ENCODE measurements around the gene EPHB4.
"Not testable (repeated sequence)": the region's sequence is repeated elsewhere in the genome, so short reads cannot be mapped to it uniquely, and the experiment has no call there.

EPHB4 gene

DNA sequence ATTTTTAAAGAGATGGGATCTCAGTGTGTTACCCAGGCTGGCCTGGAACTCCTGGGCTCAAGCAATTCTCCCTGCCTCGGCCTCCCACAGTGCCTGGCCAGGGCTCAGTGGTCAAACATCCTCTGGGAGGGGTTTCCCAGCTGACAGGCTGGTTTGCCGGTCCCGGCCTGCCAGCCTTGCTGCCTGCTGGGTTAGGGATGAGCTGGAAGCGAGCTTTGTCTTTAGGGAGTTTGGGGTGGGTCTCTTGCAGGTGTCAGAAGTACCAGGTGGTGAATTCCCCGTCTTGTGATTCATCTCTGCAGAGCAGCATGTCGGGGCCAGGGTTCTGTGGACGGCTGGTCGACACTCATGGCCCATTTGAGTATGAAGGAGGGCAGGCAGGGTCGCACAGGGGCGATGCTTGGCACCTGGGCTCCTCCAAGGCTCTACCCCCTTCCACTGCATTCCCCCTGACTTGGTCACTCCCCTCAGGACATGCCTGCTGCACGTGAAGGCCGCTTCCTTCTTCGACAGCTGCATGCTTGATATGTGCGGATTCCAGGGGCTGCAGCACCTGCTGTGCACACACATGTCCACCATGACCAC lies 63.7 kb downstream of the EPHB4 start:
- no peak for DNase-seq
- Histone ChIP-seq H3K27ac (no peak overlapping the region), H3K9me3 (ENCODE audit: severe bottlenecking) (no peaks in the 10 kb centered on the region)

DNA sequence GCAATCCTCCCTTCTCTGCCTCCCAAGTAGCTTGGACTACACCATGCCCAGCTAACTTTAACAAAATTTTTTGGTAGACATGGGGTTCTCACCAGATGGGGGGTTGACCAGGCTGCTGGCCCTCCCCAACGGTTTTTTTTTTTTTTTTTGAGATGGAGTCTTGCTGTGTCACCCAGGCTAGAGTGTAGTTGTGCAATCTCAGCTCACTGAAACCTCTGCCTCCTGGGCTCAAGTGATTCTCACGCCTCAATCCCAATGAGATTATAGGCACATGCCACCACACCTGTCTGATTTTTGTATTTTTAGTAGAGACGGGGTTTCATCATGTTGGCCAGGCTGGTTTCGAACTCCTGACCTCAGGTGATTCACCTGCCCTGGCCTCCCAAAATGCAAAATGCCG lies 64.5 kb downstream of the EPHB4 start:
- not testable (repeated sequence) for H3K4me3 ChIP-seq (ENCODE audit: low read depth, low read length); H3K36me3 ChIP-seq; H3K9me3 ChIP-seq (ENCODE audit: severe bottlenecking); DNase-seq; H3K27ac ChIP-seq
- H3K27me3 ChIP-seq (ENCODE audit: insufficient read depth, low read depth, severe bottlenecking) = peaks cover 93% of the 10 kb centered on the region

More for the DNA sequence above, 63.7 kb downstream of the EPHB4 start:
- TF ChIP-seq, protein P1, sequence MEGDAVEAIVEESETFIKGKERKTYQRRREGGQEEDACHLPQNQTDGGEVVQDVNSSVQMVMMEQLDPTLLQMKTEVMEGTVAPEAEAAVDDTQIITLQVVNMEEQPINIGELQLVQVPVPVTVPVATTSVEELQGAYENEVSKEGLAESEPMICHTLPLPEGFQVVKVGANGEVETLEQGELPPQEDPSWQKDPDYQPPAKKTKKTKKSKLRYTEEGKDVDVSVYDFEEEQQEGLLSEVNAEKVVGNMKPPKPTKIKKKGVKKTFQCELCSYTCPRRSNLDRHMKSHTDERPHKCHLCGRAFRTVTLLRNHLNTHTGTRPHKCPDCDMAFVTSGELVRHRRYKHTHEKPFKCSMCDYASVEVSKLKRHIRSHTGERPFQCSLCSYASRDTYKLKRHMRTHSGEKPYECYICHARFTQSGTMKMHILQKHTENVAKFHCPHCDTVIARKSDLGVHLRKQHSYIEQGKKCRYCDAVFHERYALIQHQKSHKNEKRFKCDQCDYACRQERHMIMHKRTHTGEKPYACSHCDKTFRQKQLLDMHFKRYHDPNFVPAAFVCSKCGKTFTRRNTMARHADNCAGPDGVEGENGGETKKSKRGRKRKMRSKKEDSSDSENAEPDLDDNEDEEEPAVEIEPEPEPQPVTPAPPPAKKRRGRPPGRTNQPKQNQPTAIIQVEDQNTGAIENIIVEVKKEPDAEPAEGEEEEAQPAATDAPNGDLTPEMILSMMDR (IDR thresholded peaks at IDR 0.05; ENCODE audit: low read depth, low read length) = no peak
- Histone ChIP-seq H3K27me3 (ENCODE audit: insufficient read depth, low read depth, severe bottlenecking) (peaks cover 94% of the 10 kb centered on the region), H3K4me3 (ENCODE audit: low read depth, low read length) (no peak overlapping the region), H3K36me3 (no peaks in the 10 kb centered on the region)

DNA sequence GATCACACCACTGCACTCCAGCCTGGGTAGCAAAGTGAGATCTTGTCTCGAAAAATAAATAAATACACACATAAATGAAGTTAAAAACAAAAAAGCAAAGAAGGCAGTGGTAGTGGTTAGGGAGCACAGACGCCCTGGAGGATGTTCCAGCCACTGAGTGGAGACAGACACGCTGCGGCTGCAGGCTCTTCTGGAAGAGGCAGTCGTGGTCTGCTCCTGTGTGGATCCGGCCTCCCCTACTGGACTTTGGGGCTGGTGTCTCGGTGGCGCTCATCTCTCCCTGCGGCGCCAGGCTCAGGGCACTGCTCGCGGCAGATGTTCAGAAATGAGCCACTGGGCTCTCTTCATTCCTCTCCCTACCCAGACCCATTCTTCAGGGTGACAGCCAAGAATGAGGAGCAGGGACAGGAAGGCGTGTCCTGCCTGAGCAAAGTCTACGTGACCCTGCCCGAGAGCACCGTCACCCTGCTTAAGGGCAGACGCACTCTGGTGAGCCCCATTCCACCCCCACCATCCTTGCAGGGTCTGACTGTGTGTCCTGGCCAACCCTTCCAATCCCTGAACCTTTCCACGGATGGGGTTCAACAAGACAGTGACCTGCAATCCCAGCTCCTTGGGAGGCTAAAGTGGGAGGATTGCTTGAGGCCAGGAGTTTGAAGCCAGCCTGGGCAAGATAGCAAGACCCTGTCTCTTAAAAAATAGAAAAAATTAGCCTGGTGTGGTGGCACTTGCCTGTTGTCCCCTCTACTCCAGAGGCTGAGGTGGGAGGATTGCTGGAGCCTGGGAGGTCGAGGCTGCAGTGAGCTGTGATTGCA lies 67.8 kb downstream of the EPHB4 start:
- DNase-seq = no peak
- TF ChIP-seq, protein P1 (IDR thresholded peaks at IDR 0.05; ENCODE audit: low read depth, low read length) = no peak

DNA sequence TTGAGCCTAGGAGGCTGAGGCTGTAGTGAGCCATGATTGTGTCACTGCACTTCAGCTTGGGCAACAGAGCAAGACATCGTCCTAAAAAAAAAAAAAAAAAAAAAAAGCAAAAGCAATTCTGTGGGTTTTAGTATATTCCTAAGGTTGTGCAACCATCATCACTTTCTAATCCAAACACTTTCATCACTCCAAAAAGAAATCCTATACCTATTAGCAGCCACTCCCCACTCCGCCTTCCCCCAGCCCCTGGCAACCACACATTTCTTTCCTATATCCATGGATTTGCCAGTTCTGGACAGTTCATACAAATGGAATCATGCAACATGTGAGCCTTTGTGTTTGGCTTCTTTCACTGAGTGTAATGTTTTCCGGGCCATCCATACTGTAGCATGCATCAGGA lies 73.6 kb downstream of the EPHB4 start:
- DNase-seq = no peak
- no peak overlapping the region for H3K27ac ChIP-seq
- H3K4me3 ChIP-seq (ENCODE audit: low read depth, low read length) = no peak overlapping the region
- peaks cover 74% of the 10 kb centered on the region for H3K27me3 ChIP-seq (ENCODE audit: insufficient read depth, low read depth, severe bottlenecking)
- TF ChIP-seq, protein P1 (IDR thresholded peaks at IDR 0.05; ENCODE audit: low read depth, low read length) = no peak
- H3K36me3 ChIP-seq = no peaks in the 10 kb centered on the region
- no peaks in the 10 kb centered on the region for H3K9me3 ChIP-seq (ENCODE audit: severe bottlenecking)

More for the DNA sequence above, 67.8 kb downstream of the EPHB4 start:
- Histone ChIP-seq H3K36me3 (no peaks in the 10 kb centered on the region), H3K4me3 (ENCODE audit: low read depth, low read length) (no peak overlapping the region), H3K27ac (no peak overlapping the region), H3K27me3 (ENCODE audit: insufficient read depth, low read depth, severe bottlenecking) (peaks cover 89% of the 10 kb centered on the region), H3K9me3 (ENCODE audit: severe bottlenecking) (no peaks in the 10 kb centered on the region)

DNA sequence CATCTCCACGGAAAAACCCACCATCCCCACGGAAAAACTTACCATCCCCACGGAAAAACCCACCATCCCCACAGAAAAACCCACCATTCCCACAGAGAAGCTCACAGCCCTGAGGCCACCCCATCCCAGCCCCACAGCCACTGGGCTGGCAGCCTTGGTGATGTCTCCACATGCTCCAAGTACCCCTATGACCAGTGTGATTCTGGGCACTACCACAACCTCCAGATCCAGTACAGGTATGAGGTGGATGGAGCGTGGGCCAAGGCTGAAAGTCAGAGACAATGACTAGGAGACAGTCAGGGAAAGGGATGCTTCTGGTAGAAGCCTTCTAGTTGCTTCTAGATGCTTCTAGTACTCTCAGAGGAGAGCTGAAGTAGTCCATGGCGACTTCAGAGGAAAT lies 74.3 kb downstream of the EPHB4 start:
- Histone ChIP-seq H3K36me3 (no peaks in the 10 kb centered on the region), H3K27ac (no peak overlapping the region), H3K9me3 (ENCODE audit: severe bottlenecking) (no peaks in the 10 kb centered on the region), H3K27me3 (ENCODE audit: insufficient read depth, low read depth, severe bottlenecking) (peaks cover 74% of the 10 kb centered on the region), H3K4me3 (ENCODE audit: low read depth, low read length) (no peak overlapping the region)
- TF ChIP-seq, protein P1 (IDR thresholded peaks at IDR 0.05; ENCODE audit: low read depth, low read length) = no peak
- DNase-seq = no peak
